ENCODE data around the gene AREG.

DNA sequence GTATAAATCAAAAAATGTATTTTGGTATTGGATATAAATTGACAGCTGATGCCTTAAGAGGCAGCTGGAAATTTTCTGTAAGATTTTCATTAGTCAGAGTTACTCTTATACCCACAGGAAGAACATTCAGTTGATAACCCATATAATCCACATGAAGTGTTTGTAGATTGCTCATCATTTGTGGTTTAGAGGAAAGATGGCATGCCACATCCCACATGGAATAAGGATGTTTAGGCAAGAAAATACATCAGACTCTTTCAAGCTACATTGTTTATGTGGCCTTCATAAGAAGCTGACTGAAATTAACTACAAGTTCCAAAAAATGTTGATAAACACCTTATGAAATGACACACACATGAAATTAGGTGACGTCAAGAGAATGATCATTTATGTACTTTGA is 56.6 kb downstream of the AREG start:
- TF ChIP-seq EZH2 (IDR thresholded peaks at IDR 0.05; ENCODE audit: borderline replicate concordance, low read depth, low read length) (no peak), ZBTB7A (IDR thresholded peaks at IDR 0.05; ENCODE audit: borderline replicate concordance, control insufficient read depth, low read depth, low read length) (no peak), POLR2AphosphoS5 (IDR thresholded peaks at IDR 0.05; ENCODE audit: control insufficient read depth, insufficient read depth, low read depth, low read length) (no peak), POLR2A (conservative IDR thresholded peaks at IDR 0.05) (no peak)
- TF ChIP-seq, protein P1, sequence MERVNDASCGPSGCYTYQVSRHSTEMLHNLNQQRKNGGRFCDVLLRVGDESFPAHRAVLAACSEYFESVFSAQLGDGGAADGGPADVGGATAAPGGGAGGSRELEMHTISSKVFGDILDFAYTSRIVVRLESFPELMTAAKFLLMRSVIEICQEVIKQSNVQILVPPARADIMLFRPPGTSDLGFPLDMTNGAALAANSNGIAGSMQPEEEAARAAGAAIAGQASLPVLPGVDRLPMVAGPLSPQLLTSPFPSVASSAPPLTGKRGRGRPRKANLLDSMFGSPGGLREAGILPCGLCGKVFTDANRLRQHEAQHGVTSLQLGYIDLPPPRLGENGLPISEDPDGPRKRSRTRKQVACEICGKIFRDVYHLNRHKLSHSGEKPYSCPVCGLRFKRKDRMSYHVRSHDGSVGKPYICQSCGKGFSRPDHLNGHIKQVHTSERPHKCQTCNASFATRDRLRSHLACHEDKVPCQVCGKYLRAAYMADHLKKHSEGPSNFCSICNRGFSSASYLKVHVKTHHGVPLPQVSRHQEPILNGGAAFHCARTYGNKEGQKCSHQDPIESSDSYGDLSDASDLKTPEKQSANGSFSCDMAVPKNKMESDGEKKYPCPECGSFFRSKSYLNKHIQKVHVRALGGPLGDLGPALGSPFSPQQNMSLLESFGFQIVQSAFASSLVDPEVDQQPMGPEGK (CRISPR knock-in tag; IDR thresholded peaks at IDR 0.05; ENCODE audit: borderline replicate concordance) = no peak

Data from K562 (cell line).